HepG2 (cell line): ENCODE data around the gene TPSAB1.

Experiments used
- EED ChIP-seq: sonication (generic); formaldehyde crosslinking; IDR thresholded peaks from 2 replicates; pipeline ENCODE4 v1.5.0; 2020; ENCODE audit warnings: mild to moderate bottlenecking, missing genetic modification reagents
- EP300 ChIP-seq, 3 experiments: sonication (generic) in 1 of 3; formaldehyde crosslinking in 1 of 3; IDR thresholded peaks; 2 replicates each; pipeline versions ENCODE4 v1.5.1 to v1.6.1; 2011 to 2020; ENCODE audit warnings: low read depth in 2 of 3, low read length in 2 of 3, borderline replicate concordance in 1 of 3, improper control_type of control experiment in 1 of 3, mild to moderate bottlenecking in 1 of 3, missing genetic modification reagents in 1 of 3, moderate library complexity in 1 of 3
- FOSL2 ChIP-seq: sonication (generic); formaldehyde crosslinking; IDR thresholded peaks from 2 replicates; pipeline ENCODE4 v1.4.0; 2020; ENCODE audit warnings: missing genetic modification reagents
- FOXA1 ChIP-seq, 2 experiments: fragments of 450-650 bp in 1 of 2; sonication (generic) in 1 of 2; formaldehyde crosslinking in 1 of 2; IDR thresholded peaks; 2 replicates each; pipeline versions ENCODE4 v1.4.0 to v1.6.1; 2016 to 2020; ENCODE audit warnings: missing genetic modification reagents in 1 of 2
- HNRNPL ChIP-seq: fragments of 200-400 bp; formaldehyde crosslinking; IDR thresholded peaks from 2 replicates; pipeline ENCODE4 v1.6.1; 2017; ENCODE audit warnings: mild to moderate bottlenecking, low read depth, low read length
- KLF16 ChIP-seq, 2 experiments: sonication (generic) in 1 of 2; formaldehyde crosslinking in 1 of 2; IDR thresholded peaks; 2 replicates each; pipeline versions ENCODE4 v1.6.1 to v1.8.0; 2016 to 2023; ENCODE audit warnings: missing genetic modification reagents in 2 of 2, missing compliant biosample characterization in 1 of 2
- SETDB1 ChIP-seq: sonication (generic); formaldehyde crosslinking; IDR thresholded peaks from 2 replicates; pipeline ENCODE4 v1.5.1; 2020; ENCODE audit warnings: missing genetic modification reagents, mild to moderate bottlenecking, borderline replicate concordance
- SP4 ChIP-seq: sonication (generic); formaldehyde crosslinking; IDR thresholded peaks from 2 replicates; pipeline ENCODE4 v1.8.1; 2023; ENCODE audit warnings: mild to moderate bottlenecking, missing genetic modification reagents
- ZNF577 ChIP-seq: sonication (generic); formaldehyde crosslinking; IDR thresholded peaks from 2 replicates; pipeline ENCODE4 v1.4.0; 2020; ENCODE audit warnings: mild to moderate bottlenecking, low read depth, missing genetic modification reagents, borderline replicate concordance
- ZNF746 ChIP-seq: sonication (generic); formaldehyde crosslinking; IDR thresholded peaks from 2 replicates; pipeline ENCODE4 v1.8.0; 2022; ENCODE audit warnings: mild to moderate bottlenecking, missing genetic modification reagents
- ZSCAN25 ChIP-seq: sonication (generic); formaldehyde crosslinking; IDR thresholded peaks from 2 replicates; pipeline ENCODE4 v1.8.0; 2022; ENCODE audit warnings: mild to moderate bottlenecking, missing genetic modification reagents
- TF ChIP-seq, protein P1 (sequence below): IDR thresholded peaks from 2 replicates; pipeline ENCODE4 v1.6.1; 2012; ENCODE audit warnings: low read depth, low read length, improper control_type of control experiment
- TF ChIP-seq, protein P2 (sequence below): sonication (generic); formaldehyde crosslinking; IDR thresholded peaks from 2 replicates; pipeline ENCODE4 v1.4.0; 2020; ENCODE audit warnings: missing genetic modification reagents

DNA sequence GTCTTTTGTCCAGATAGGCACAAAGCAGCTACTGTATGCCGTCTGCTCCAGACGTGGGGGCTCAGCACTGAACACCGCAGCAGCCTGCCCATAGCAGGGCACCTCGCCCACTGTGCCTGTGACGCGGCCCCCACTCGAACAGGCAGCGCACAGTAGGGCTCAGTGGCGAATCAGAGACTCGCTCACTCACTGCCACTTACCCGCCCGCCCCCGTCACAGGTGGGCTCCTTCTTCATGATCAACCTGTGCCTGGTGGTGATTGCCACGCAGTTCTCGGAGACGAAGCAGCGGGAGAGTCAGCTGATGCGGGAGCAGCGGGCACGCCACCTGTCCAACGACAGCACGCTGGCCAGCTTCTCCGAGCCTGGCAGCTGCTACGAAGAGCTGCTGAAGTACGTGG lies 39.1 kb upstream of the TPSAB1 start:
- TF ChIP-seq, protein P1, sequence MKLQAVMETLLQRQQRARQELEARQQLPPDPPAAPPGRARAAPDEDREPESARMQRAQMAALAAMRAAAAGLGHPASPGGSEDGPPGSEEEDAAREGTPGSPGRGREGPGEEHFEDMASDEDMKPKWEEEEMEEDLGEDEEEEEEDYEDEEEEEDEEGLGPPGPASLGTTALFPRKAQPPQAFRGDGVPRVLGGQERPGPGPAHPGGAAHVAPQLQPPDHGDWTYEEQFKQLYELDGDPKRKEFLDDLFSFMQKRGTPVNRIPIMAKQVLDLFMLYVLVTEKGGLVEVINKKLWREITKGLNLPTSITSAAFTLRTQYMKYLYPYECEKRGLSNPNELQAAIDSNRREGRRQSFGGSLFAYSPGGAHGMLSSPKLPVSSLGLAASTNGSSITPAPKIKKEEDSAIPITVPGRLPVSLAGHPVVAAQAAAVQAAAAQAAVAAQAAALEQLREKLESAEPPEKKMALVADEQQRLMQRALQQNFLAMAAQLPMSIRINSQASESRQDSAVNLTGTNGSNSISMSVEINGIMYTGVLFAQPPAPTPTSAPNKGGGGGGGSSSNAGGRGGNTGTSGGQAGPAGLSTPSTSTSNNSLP = no peak
- TF ChIP-seq HNRNPL (no peak), KLF16 (CRISPR knock-in tag; IDR thresholded peaks at IDR 0.05) (no peak), SP4 (CRISPR knock-in tag) (no peak), ZSCAN25 (CRISPR knock-in tag) (no peak), ZNF746 (CRISPR knock-in tag) (no peak), EED (CRISPR knock-in tag) (no peak), EP300 (IDR thresholded peaks at IDR 0.05; ENCODE audit: low read depth in 2 of 2, low read length in 2 of 2) (no peak), EP300 (CRISPR knock-in tag; IDR thresholded peaks at IDR 0.05; ENCODE audit: borderline replicate concordance) (no peak), ZNF577 (CRISPR knock-in tag) (no peak), FOSL2 (no peak), FOXA1 (IDR thresholded peaks at IDR 0.05) (no peak), FOXA1 (CRISPR knock-in tag; IDR thresholded peaks at IDR 0.05) (no peak), SETDB1 (CRISPR knock-in tag) (no peak)
- TF ChIP-seq, protein P2, sequence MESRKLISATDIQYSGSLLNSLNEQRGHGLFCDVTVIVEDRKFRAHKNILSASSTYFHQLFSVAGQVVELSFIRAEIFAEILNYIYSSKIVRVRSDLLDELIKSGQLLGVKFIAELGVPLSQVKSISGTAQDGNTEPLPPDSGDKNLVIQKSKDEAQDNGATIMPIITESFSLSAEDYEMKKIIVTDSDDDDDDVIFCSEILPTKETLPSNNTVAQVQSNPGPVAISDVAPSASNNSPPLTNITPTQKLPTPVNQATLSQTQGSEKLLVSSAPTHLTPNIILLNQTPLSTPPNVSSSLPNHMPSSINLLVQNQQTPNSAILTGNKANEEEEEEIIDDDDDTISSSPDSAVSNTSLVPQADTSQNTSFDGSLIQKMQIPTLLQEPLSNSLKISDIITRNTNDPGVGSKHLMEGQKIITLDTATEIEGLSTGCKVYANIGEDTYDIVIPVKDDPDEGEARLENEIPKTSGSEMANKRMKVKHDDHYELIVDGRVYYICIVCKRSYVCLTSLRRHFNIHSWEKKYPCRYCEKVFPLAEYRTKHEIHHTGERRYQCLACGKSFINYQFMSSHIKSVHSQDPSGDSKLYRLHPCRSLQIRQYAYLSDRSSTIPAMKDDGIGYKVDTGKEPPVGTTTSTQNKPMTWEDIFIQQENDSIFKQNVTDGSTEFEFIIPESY (CRISPR knock-in tag) = no peak
